WTC11 (cell line): ENCODE measurements around the gene JOSD1. TPM values are rescaled to one million over a fixed set of nuclear protein-coding genes. Genes with fewer than 3 reads are reported as not detected.

Experiments
- ATAC-seq: fragments of 200-7000 bp; cut with Tn5 transposase; 2 replicates; pipeline ENCODE4 v1.10.0; 2021; ENCODE audit warnings: mild to moderate bottlenecking, moderate library complexity
- CTCF ChIA-PET: fragments of 300-600 bp; sonication (Branson Sonifier 250); formaldehyde crosslinking; loops from one replicate; lab custom pipeline; 2021; ENCODE audit warnings: antibody characterized with exemption; lab: Charles Lee
- POLR2A ChIA-PET: fragments of 350-600 bp; sonication (Branson Sonifier 250); formaldehyde crosslinking; loops from one replicate; lab custom pipeline; 2021; ENCODE audit warnings: antibody characterized with exemption; lab: Charles Lee
- DNase-seq: peaks from one replicate; pipeline ENCODE4 v3.0.0; 2021; ENCODE audit warnings: low spot score
- H3K27ac Mint-ChIP-seq: 2 replicates; pipeline ENCODE4 v1.8.0; 2021; ENCODE audit warnings: mixed read lengths
- H3K27me3 Mint-ChIP-seq: 2 replicates; pipeline ENCODE4 v1.8.0; 2021; ENCODE audit warnings: low read depth, mild to moderate bottlenecking, moderate library complexity, mixed read lengths
- H3K36me3 Mint-ChIP-seq: 2 replicates; pipeline ENCODE4 v1.8.0; 2021; ENCODE audit warnings: mixed read lengths
- H3K4me1 Mint-ChIP-seq: 2 replicates; pipeline ENCODE4 v1.8.0; 2022; ENCODE audit warnings: mixed read lengths
- H3K4me3 Mint-ChIP-seq: 2 replicates; pipeline ENCODE4 v1.8.0; 2021; ENCODE audit warnings: mild to moderate bottlenecking, moderate library complexity, mixed read lengths
- H3K9me3 Mint-ChIP-seq: 2 replicates; pipeline ENCODE4 v1.8.0; 2021; ENCODE audit warnings: mixed read lengths
- E2F4 ChIP-seq: sonication (generic); formaldehyde crosslinking; IDR thresholded peaks from 2 replicates; pipeline ENCODE4 v1.8.1; 2022; ENCODE audit warnings: low read depth, mild to moderate bottlenecking, moderate library complexity, missing genetic modification reagents, borderline replicate concordance
- E2F5 ChIP-seq: sonication (generic); formaldehyde crosslinking; IDR thresholded peaks from 2 replicates; pipeline ENCODE4 v1.8.1; 2022; ENCODE audit warnings: mild to moderate bottlenecking, moderate library complexity, missing genetic modification reagents
- GABPB1 ChIP-seq: sonication (generic); formaldehyde crosslinking; IDR thresholded peaks from 2 replicates; pipeline ENCODE4 v1.8.1; 2023; ENCODE audit warnings: mild to moderate bottlenecking, missing genetic modification reagents
- HMGXB4 ChIP-seq: sonication (generic); formaldehyde crosslinking; IDR thresholded peaks from 2 replicates; pipeline ENCODE4 v1.8.1; 2023; ENCODE audit warnings: mild to moderate bottlenecking, moderate library complexity, missing genetic modification reagents
- IRF2 ChIP-seq: sonication (generic); formaldehyde crosslinking; IDR thresholded peaks from 2 replicates; pipeline ENCODE4 v1.8.0; 2022; ENCODE audit warnings: low read depth, missing genetic modification reagents, borderline replicate concordance
- MXD4 ChIP-seq: fragments of 250-450 bp; sonication (Bioruptor Pico); IDR thresholded peaks from 2 replicates; pipeline ENCODE4 v1.8.0; 2021; ENCODE audit warnings: mild to moderate bottlenecking, moderate library complexity, borderline replicate concordance
- MYBL2 ChIP-seq: sonication (generic); formaldehyde crosslinking; IDR thresholded peaks from 2 replicates; pipeline ENCODE4 v1.8.1; 2023; ENCODE audit warnings: mild to moderate bottlenecking, moderate library complexity, missing genetic modification reagents
- NFYB ChIP-seq: sonication (generic); formaldehyde crosslinking; conservative IDR thresholded peaks from 2 replicates; pipeline ENCODE4 v1.8.0; 2022; ENCODE audit warnings: low read depth, missing genetic modification reagents
- NR2C2 ChIP-seq: sonication (generic); formaldehyde crosslinking; IDR thresholded peaks from 2 replicates; pipeline ENCODE4 v1.8.0; 2022; ENCODE audit warnings: mild to moderate bottlenecking, missing genetic modification reagents
- PREB ChIP-seq: sonication (generic); formaldehyde crosslinking; IDR thresholded peaks from 2 replicates; pipeline ENCODE4 v1.8.1; 2022; ENCODE audit warnings: mild to moderate bottlenecking, missing genetic modification reagents, moderate library complexity, borderline replicate concordance
- RORB ChIP-seq: fragments of 250-450 bp; sonication (Bioruptor Pico); IDR thresholded peaks from 2 replicates; pipeline ENCODE4 v1.9.0; 2021; ENCODE audit warnings: mild to moderate bottlenecking
- SMAD4 ChIP-seq: sonication (generic); formaldehyde crosslinking; IDR thresholded peaks from 2 replicates; pipeline ENCODE4 v1.8.0; 2022; ENCODE audit warnings: mild to moderate bottlenecking, missing genetic modification reagents
- SOX15 ChIP-seq: fragments of 250-450 bp; sonication (Bioruptor Pico); IDR thresholded peaks from 2 replicates; pipeline ENCODE4 v1.9.0; 2021; ENCODE audit warnings: mild to moderate bottlenecking
- SP1 ChIP-seq: sonication (generic); formaldehyde crosslinking; conservative IDR thresholded peaks from 2 replicates; pipeline ENCODE4 v1.8.1; 2022; ENCODE audit warnings: missing genetic modification reagents
- TEAD1 ChIP-seq: sonication (generic); formaldehyde crosslinking; IDR thresholded peaks from 2 replicates; pipeline ENCODE4 v1.8.0; 2022; ENCODE audit warnings: mild to moderate bottlenecking, missing genetic modification reagents
- TP53 ChIP-seq: sonication (generic); formaldehyde crosslinking; IDR thresholded peaks from 2 replicates; pipeline ENCODE4 v1.8.1; 2023; ENCODE audit warnings: mild to moderate bottlenecking, missing genetic modification reagents
- USF1 ChIP-seq: sonication (generic); formaldehyde crosslinking; IDR thresholded peaks from 2 replicates; pipeline ENCODE4 v1.8.0; 2022; ENCODE audit warnings: mild to moderate bottlenecking, missing genetic modification reagents
- USF2 ChIP-seq: sonication (generic); formaldehyde crosslinking; IDR thresholded peaks from 2 replicates; pipeline ENCODE4 v1.8.1; 2023; ENCODE audit warnings: mild to moderate bottlenecking, missing genetic modification reagents, moderate library complexity
- ZBTB43 ChIP-seq: sonication (generic); formaldehyde crosslinking; IDR thresholded peaks from 2 replicates; pipeline ENCODE4 v1.8.1; 2023; ENCODE audit warnings: mild to moderate bottlenecking, missing genetic modification reagents
- ZNF121 ChIP-seq: sonication (generic); formaldehyde crosslinking; IDR thresholded peaks from 2 replicates; pipeline ENCODE4 v1.8.0; 2023; ENCODE audit warnings: missing genetic modification reagents
- ZNF416 ChIP-seq: fragments of 250-450 bp; sonication (Bioruptor Pico); IDR thresholded peaks from 2 replicates; pipeline ENCODE4 v1.9.0; 2021; ENCODE audit warnings: mild to moderate bottlenecking, inconsistent platforms
- ZNF512 ChIP-seq: sonication (generic); formaldehyde crosslinking; IDR thresholded peaks from 2 replicates; pipeline ENCODE4 v1.8.1; 2022; ENCODE audit warnings: missing genetic modification reagents, borderline replicate concordance
- total RNA-seq: library from RNA; stranded (reverse); gene quantifications from 3 replicates; pipeline ENCODE4 v1.2.3, GENCODE V29; 2021

JOSD1 gene
- total RNA-seq, 1 experiment from 2014 or later: 24.5 TPM

- no peak overlapping the region for H3K27ac Mint-ChIP-seq
- no peak overlapping the region for H3K4me3 Mint-ChIP-seq
- no peak for TF ChIP-seq NFYB (CRISPR knock-in tag)
- TF ChIP-seq SP1 (CRISPR knock-in tag): no peak
- TF ChIP-seq TP53 (CRISPR knock-in tag): no peak
- no peak for TF ChIP-seq MXD4 (CRISPR knock-in tag)
- TF ChIP-seq ZNF512 (CRISPR knock-in tag): no peak
- no peak for TF ChIP-seq SOX15 (CRISPR knock-in tag)
- TF ChIP-seq USF1 (CRISPR knock-in tag): no peak
- no peak for TF ChIP-seq TEAD1 (CRISPR knock-in tag)
- no peak for TF ChIP-seq RORB (CRISPR knock-in tag)
- no peak for TF ChIP-seq E2F5
- no peak for TF ChIP-seq E2F4 (CRISPR knock-in tag)
- TF ChIP-seq MYBL2: no peak
- no peak for TF ChIP-seq ZNF121 (CRISPR knock-in tag)
- TF ChIP-seq ZNF416 (CRISPR knock-in tag): no peak
- no peak for TF ChIP-seq SMAD4 (CRISPR knock-in tag)
- ATAC-seq (no peak), DNase-seq (no peak)
- H3K9me3 Mint-ChIP-seq: no peaks in the 10 kb centered on the region
- H3K4me1 Mint-ChIP-seq: 0 out of 2 replicates have a peak, but pooled peaks cover 3% of the 10 kb centered on the region
- no peaks in the 10 kb centered on the region for H3K27me3 Mint-ChIP-seq
- peaks cover 67% of the 10 kb centered on the region for H3K36me3 Mint-ChIP-seq
- ChIA-PET CTCF (interaction anchor here (0.7 kb wide), 2 partner anchors 37 to 40 kb away, joined by 3 read pairs; no protein-coding TSS in a partner anchor), POLR2A (no interaction called here)
Measured at GRCh38 chr22:38728871-38729796, 28.4 kb upstream of the JOSD1 start.

- H3K27me3 Mint-ChIP-seq: no peaks in the 10 kb centered on the region
- ATAC-seq (no peak), DNase-seq (no peak)
- CTCF ChIA-PET: no interaction called here
- H3K9me3 Mint-ChIP-seq: no peaks in the 10 kb centered on the region
- H3K27ac Mint-ChIP-seq: no peak overlapping the region
- H3K36me3 Mint-ChIP-seq: peaks cover 75% of the 10 kb centered on the region
- H3K4me3 Mint-ChIP-seq: no peak overlapping the region
- POLR2A ChIA-PET: no interaction called here
- H3K4me1 Mint-ChIP-seq: no peaks in the 10 kb centered on the region
- no peak for TF ChIP-seq ZBTB43
- TF ChIP-seq SOX15 (CRISPR knock-in tag): no peak
- TF ChIP-seq HMGXB4 (CRISPR knock-in tag): no peak
- TF ChIP-seq GABPB1 (CRISPR knock-in tag): no peak
- TF ChIP-seq NR2C2 (CRISPR knock-in tag): no peak
- no peak for TF ChIP-seq USF2 (CRISPR knock-in tag)
- TF ChIP-seq RORB (CRISPR knock-in tag): no peak
- no peak for TF ChIP-seq IRF2 (CRISPR knock-in tag)
- no peak for TF ChIP-seq PREB (CRISPR knock-in tag)
- TF ChIP-seq NFYB (CRISPR knock-in tag): no peak
Measured at GRCh38 chr22:38727530-38728451, 27.0 kb upstream of the JOSD1 start.
